ENCODE data around the gene CEBPZOS. TPM values are rescaled to one million over a fixed set of nuclear protein-coding genes. Genes with fewer than 3 reads are reported as not detected.
A peak's percentile ranks its signal among the peaks of the same experiment; 100 is the strongest.

The CEBPZOS gene
- total RNA-seq: 13.0 TPM

DNA sequence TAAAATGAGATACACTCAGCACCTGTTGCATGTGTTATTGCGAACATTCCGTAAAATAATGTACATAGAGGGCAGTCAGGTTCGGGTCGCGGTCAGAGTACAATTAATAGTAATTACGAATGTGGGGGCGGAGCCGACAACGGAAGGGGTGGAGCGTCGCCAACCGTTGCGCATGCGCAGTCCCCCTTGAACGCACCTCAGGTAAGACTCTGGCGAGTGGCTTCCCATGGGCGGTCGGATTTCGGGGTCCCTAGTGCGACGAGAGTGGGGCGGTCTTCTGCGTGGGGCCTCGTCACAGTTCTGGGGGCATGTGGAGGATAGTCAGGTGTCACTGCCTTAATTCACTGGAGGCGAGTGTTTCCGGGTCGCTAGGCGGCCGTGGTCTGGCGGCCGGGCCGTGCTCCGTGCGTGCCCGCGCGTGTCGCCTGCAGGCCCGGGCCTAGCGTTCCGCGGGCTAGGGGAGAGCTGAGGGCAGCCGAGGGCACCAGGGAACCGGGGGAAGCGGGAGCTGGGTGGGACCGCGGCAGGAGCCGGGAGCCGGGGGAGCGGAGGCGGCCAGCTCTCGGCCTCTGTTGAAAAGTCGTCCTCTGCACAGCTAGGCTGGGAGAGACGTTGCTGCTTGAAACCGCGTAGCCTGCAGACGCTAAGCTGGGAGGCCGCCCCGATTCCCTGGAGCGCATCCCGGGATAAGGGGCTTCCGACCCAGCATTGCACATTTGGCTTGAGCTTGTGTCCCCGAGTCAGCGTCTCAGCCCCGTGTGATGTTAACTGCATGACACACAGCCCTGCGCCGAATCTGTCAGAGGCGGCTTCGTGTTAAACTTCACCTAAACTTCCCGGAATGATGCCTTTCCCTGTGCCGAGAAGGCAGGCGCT, at the start of gene CEBPZOS:
TSS of gene CEBPZOS (plus strand) at position 177 of the 876 bp plus-strand sequence. CDS start 3,209 bp downstream, outside the sequence.
- peak within 1 kb of the TSS; percentile 91 to 95 (median 95) for H3K4me3 ChIP-seq (ENCODE audit: low read length in 3 of 3)
- H3K36me3 ChIP-seq (ENCODE audit: control insufficient read depth in 3 of 3, insufficient read depth in 3 of 3, low read length in 3 of 3): peaks cover 0 to 11% (median under 1%) of the 10 kb centered on the region in 3 donors
- H3K27me3 ChIP-seq (ENCODE audit: control insufficient read depth in 3 of 3, insufficient read depth in 3 of 3, low read length in 3 of 3): no peaks in the 10 kb centered on the region
- peaks cover 8 to 12% (median 10%) of the 10 kb centered on the region in 3 donors for H3K4me1 ChIP-seq (ENCODE audit: control insufficient read depth in 3 of 3, insufficient read depth in 3 of 3, low read length in 3 of 3)
- H3K9me3 ChIP-seq (ENCODE audit: control insufficient read depth in 3 of 3, low read length in 3 of 3): no peaks in the 10 kb centered on the region
- peak within 1 kb of the TSS; percentile 82 to 97 (median 95) for H3K9ac ChIP-seq (ENCODE audit: low read depth in 1 of 3, low read length in 3 of 3)
- peak within 1 kb of the TSS; percentile 89 for H3K27ac ChIP-seq (ENCODE audit: low read depth, low read length)

DNA sequence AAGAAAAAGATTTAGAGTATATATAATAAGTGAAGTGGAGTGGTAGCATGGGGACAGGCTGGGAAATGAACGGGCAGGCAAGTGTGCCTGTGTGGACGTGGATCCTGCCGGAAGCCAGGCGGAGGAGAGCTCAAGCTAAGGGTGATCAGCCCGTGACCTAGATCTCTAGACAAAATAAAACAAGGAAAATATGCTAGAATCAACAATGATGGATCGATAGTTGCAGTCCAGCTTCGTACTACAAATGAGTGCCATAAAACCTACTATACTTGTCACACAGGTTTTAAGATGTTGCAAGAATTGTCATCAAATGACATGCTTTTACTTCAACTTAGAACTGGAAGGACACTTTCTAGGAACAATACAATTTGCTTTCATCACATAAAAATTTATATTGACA, 48.0 kb upstream of the CEBPZOS start:
- peaks cover 0 to 4% (median 0%) of the 10 kb centered on the region in 3 donors for H3K4me1 ChIP-seq (ENCODE audit: control insufficient read depth in 3 of 3, insufficient read depth in 3 of 3, low read length in 3 of 3)
- no peak overlapping the region for H3K27ac ChIP-seq (ENCODE audit: low read depth, low read length)
- no peak overlapping the region for H3K4me3 ChIP-seq (ENCODE audit: low read length in 3 of 3)
- no peak overlapping the region for H3K9ac ChIP-seq (ENCODE audit: low read depth in 1 of 3, low read length in 3 of 3)
- H3K9me3 ChIP-seq (ENCODE audit: control insufficient read depth in 3 of 3, low read length in 3 of 3): no peaks in the 10 kb centered on the region
- no peaks in the 10 kb centered on the region for H3K27me3 ChIP-seq (ENCODE audit: control insufficient read depth in 3 of 3, insufficient read depth in 3 of 3, low read length in 3 of 3)
- H3K36me3 ChIP-seq (ENCODE audit: control insufficient read depth in 3 of 3, insufficient read depth in 3 of 3, low read length in 3 of 3): peaks cover 23 to 38% (median 37%) of the 10 kb centered on the region in 3 donors

DNA sequence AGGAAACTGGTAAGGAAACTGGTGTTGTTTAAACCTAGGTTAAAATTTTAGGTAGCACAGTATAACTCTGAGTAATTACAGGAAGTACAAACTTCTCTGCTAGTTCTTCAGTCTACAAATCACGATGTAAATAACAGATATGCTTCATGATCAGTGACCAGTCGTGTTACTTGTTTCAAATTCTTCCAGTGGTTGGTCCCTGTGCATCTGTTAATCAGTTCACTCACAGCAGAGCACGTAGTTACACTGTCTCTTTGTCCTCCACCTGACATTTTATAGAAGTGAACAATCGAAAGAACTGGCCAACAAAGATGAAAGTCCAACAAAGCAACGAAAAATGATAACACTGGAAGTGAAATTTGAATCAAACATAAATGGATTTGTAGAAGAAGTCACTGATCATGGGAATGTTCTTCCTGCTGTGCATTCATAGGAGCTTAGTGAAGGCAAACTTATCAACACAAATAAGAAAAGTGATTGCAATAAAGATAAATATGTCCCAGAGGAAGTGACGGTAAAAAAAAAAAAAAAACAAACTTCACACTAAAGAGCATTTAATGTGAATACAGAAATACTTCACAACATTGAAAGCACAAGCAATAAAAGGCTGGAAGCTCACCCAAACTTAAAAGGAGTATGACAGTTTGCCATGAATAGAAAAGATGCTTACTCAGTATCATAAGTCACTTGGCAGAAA, 46.5 kb upstream of the CEBPZOS start:
- no peak overlapping the region for H3K9ac ChIP-seq (ENCODE audit: low read depth in 1 of 3, low read length in 3 of 3)
- peaks cover 21 to 26% (median 26%) of the 10 kb centered on the region in 3 donors for H3K36me3 ChIP-seq (ENCODE audit: control insufficient read depth in 3 of 3, insufficient read depth in 3 of 3, low read length in 3 of 3)
- H3K4me1 ChIP-seq (ENCODE audit: control insufficient read depth in 3 of 3, insufficient read depth in 3 of 3, low read length in 3 of 3): peaks cover 0 to 4% (median 0%) of the 10 kb centered on the region in 3 donors
- H3K27ac ChIP-seq (ENCODE audit: low read depth, low read length): no peak overlapping the region
- no peaks in the 10 kb centered on the region for H3K9me3 ChIP-seq (ENCODE audit: control insufficient read depth in 3 of 3, low read length in 3 of 3)
- no peaks in the 10 kb centered on the region for H3K27me3 ChIP-seq (ENCODE audit: control insufficient read depth in 3 of 3, insufficient read depth in 3 of 3, low read length in 3 of 3)
- H3K4me3 ChIP-seq (ENCODE audit: low read length in 3 of 3): no peak overlapping the region

- Histone ChIP-seq H3K4me1 (ENCODE audit: control insufficient read depth in 3 of 3, insufficient read depth in 3 of 3, low read length in 3 of 3) (peaks cover 11 to 19% (median 17%) of the 10 kb centered on the region in 3 donors), H3K27me3 (ENCODE audit: control insufficient read depth in 3 of 3, insufficient read depth in 3 of 3, low read length in 3 of 3) (no peaks in the 10 kb centered on the region), H3K4me3 (ENCODE audit: low read length in 3 of 3) (no peak overlapping the region), H3K27ac (ENCODE audit: low read depth, low read length) (no peak overlapping the region), H3K9ac (ENCODE audit: low read depth in 1 of 3, low read length in 3 of 3) (no peak overlapping the region), H3K36me3 (ENCODE audit: control insufficient read depth in 3 of 3, insufficient read depth in 3 of 3, low read length in 3 of 3) (peaks cover 5 to 7% (median 6%) of the 10 kb centered on the region in 3 donors), H3K9me3 (ENCODE audit: control insufficient read depth in 3 of 3, low read length in 3 of 3) (no peaks in the 10 kb centered on the region)
Observed at GRCh38 chr2:37153224-37153623, 43.1 kb upstream of the CEBPZOS start.

DNA sequence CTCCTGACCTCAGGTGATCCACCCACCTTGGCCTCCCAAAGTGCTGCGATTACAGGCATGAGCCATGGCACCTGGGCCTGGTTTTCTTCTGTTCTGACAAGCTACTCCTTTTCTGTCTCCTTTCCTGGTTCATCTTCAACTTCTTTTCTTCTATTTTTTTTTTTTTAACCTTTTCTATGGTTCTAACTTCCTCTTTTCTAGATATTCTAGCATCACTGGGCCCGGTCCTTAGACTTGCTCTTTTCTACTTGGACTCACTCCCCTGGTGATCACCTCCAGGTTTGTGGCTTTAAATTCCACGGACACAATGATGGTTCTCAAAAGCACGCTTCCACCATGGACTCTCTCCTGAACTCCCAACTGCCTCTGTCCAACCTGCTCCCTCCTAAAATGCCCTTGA, 41.5 kb upstream of the CEBPZOS start:
- Histone ChIP-seq H3K4me3 (ENCODE audit: low read length in 3 of 3) (no peak overlapping the region), H3K36me3 (ENCODE audit: control insufficient read depth in 3 of 3, insufficient read depth in 3 of 3, low read length in 3 of 3) (peaks cover 0 to 3% (median 3%) of the 10 kb centered on the region in 3 donors), H3K9me3 (ENCODE audit: control insufficient read depth in 3 of 3, low read length in 3 of 3) (no peaks in the 10 kb centered on the region), H3K4me1 (ENCODE audit: control insufficient read depth in 3 of 3, insufficient read depth in 3 of 3, low read length in 3 of 3) (peaks cover 11 to 19% (median 15%) of the 10 kb centered on the region in 3 donors), H3K27ac (ENCODE audit: low read depth, low read length) (no peak overlapping the region), H3K9ac (ENCODE audit: low read depth in 1 of 3, low read length in 3 of 3) (no peak overlapping the region), H3K27me3 (ENCODE audit: control insufficient read depth in 3 of 3, insufficient read depth in 3 of 3, low read length in 3 of 3) (no peaks in the 10 kb centered on the region)

DNA sequence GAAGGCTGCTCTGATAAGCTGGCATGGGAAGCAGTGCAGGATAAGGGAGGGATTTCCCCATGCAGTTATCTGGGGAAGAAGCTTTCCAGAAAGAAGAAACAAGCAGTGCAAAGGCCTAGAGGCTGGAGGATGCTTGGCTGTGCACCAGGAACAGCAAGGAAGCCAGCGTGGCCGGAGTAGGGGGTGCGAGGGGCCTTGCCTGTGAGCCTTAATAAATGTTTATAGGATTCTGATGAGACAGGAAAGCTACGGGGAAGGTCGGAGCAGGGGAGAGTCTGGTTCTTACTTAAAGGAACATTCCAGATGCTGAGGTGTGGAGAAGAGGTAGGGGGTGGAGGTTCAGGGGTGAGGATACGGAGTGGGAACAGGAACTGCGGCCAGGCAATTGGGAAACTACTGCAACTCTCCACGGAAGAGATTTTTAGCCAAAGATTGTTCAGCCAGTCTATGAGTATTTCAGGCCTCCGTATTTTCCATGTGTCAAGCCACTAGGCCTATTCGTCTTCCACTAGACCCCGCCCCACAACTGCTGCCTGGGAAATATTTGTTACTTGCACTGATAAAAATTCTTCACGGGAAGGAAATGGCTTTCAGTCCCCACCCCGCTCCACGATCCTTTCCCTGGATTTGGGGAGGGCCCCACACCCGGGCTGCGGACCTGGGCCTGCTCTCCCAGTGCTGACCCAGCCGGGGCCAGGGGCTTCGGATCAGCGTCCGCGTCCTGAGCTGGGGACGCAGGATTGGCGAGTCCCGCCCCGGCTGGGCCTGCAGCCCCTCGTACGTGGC, 40.0 kb upstream of the CEBPZOS start:
- peak overlapping the region; percentile 59 for H3K27ac ChIP-seq (ENCODE audit: low read depth, low read length)
- peak overlapping the region; percentile 76 to 78 (median 78) for H3K4me3 ChIP-seq (ENCODE audit: low read length in 3 of 3)
- H3K27me3 ChIP-seq (ENCODE audit: control insufficient read depth in 3 of 3, insufficient read depth in 3 of 3, low read length in 3 of 3): no peaks in the 10 kb centered on the region
- peaks cover 0 to 3% (median 3%) of the 10 kb centered on the region in 3 donors for H3K36me3 ChIP-seq (ENCODE audit: control insufficient read depth in 3 of 3, insufficient read depth in 3 of 3, low read length in 3 of 3)
- H3K9ac ChIP-seq (ENCODE audit: low read depth in 1 of 3, low read length in 3 of 3): peak overlapping the region; percentile 89 to 91 (median 91)
- H3K4me1 ChIP-seq (ENCODE audit: control insufficient read depth in 3 of 3, insufficient read depth in 3 of 3, low read length in 3 of 3): peaks cover 11 to 19% (median 13%) of the 10 kb centered on the region in 3 donors
- H3K9me3 ChIP-seq (ENCODE audit: control insufficient read depth in 3 of 3, low read length in 3 of 3): no peaks in the 10 kb centered on the region

GRCh38 chr2:37156857-37157714, 39.2 kb upstream of the CEBPZOS start, which contains the start of gene EIF2AK2:
TSS of gene EIF2AK2 (minus strand) at chr2:37156980. CDS start at chr2:37147806, 9,174 bp downstream.
- Histone ChIP-seq H3K9ac (ENCODE audit: low read depth in 1 of 3, low read length in 3 of 3) (peak within 1 kb of the TSS; percentile 89 to 91 (median 91)), H3K4me3 (ENCODE audit: low read length in 3 of 3) (peak within 1 kb of the TSS; percentile 76 to 78 (median 78)), H3K27me3 (ENCODE audit: control insufficient read depth in 3 of 3, insufficient read depth in 3 of 3, low read length in 3 of 3) (no peaks in the 10 kb centered on the region), H3K9me3 (ENCODE audit: control insufficient read depth in 3 of 3, low read length in 3 of 3) (no peaks in the 10 kb centered on the region), H3K27ac (ENCODE audit: low read depth, low read length) (peak within 1 kb of the TSS; percentile 59), H3K4me1 (ENCODE audit: control insufficient read depth in 3 of 3, insufficient read depth in 3 of 3, low read length in 3 of 3) (peaks cover 11 to 19% (median 13%) of the 10 kb centered on the region in 3 donors), H3K36me3 (ENCODE audit: control insufficient read depth in 3 of 3, insufficient read depth in 3 of 3, low read length in 3 of 3) (peaks cover 0 to 3% (median 3%) of the 10 kb centered on the region in 3 donors)

GRCh38 chr2:37164757-37165156, 31.5 kb upstream of the CEBPZOS start:
- Histone ChIP-seq H3K36me3 (ENCODE audit: control insufficient read depth in 3 of 3, insufficient read depth in 3 of 3, low read length in 3 of 3) (no peaks in the 10 kb centered on the region), H3K9me3 (ENCODE audit: control insufficient read depth in 3 of 3, low read length in 3 of 3) (no peaks in the 10 kb centered on the region), H3K4me3 (ENCODE audit: low read length in 3 of 3) (no peak overlapping the region), H3K9ac (ENCODE audit: low read depth in 1 of 3, low read length in 3 of 3) (no peak overlapping the region), H3K27ac (ENCODE audit: low read depth, low read length) (no peak overlapping the region), H3K4me1 (ENCODE audit: control insufficient read depth in 3 of 3, insufficient read depth in 3 of 3, low read length in 3 of 3) (no peaks in the 10 kb centered on the region), H3K27me3 (ENCODE audit: control insufficient read depth in 3 of 3, insufficient read depth in 3 of 3, low read length in 3 of 3) (no peaks in the 10 kb centered on the region)

Measured in skeletal muscle tissue (tissue), 4 donors.